ENCODE data around the gene SCN5A. TPM values are rescaled to one million over a fixed set of nuclear protein-coding genes. Genes with fewer than 3 reads are reported as not detected.

Gene SCN5A
- not detected for total RNA-seq
- polyA plus RNA-seq: not detected

DNA sequence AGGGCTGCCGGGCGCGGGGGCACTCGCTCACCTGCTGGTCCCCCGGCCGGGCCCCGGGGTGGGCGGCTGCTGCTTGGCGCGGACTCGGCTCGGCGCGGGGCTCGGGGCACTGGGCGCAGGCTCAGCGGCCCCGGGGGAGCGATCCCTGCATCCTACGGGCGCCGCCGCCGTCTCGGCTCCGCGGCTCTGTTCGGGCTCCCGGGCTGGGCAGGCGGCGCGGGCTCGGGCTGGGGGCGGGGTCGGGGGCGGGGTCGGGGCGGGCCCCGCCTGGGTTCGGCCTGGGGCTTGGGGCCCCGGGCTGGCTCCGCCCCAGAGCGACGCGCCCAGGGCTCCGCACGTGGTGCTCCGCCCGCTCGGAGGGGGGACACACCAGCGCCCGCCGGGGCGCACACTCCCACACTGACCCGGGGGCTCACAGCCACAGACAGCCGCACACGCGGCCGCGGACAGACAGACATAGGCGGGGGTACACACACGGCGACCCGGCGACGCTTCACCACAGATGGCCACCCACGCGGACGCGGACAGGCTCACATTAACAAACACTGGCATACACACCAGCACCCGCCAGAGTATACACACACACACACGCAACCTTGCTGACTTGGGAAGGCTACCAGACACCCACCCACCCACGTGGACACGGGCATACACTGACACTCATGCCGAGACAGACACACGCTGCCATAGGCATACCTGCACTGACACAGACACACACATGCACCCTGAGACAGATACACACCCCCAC, at the start of gene SCN5A:
Gene SCN5A (minus strand): TSS at position 188 of the 748 bp plus-strand sequence. CDS start 16,380 bp downstream, outside the sequence.
- Mint-ChIP-seq H3K4me1 (peaks cover 0 to 5% (median under 1%) of the 10 kb centered on the region in 4 donors), H3K9me3 (peaks cover 0 to 1% (median 0%) of the 10 kb centered on the region in 7 donors), H3K36me3 (no peaks in the 10 kb centered on the region), H3K4me3 (peak within 1 kb of the TSS in 3 of 4 donors; percentile 5 to 80 (median 74)), H3K27me3 (peaks cover 20% of the 10 kb centered on the region), H3K27ac (peak within 1 kb of the TSS in 1 of 3 donors; percentile 62)
- Histone ChIP-seq H3K4me1 (ENCODE audit: control insufficient read depth, insufficient read depth, low read length, poor library complexity, severe bottlenecking) (peaks cover 17% of the 10 kb centered on the region), H3K4me3 (ENCODE audit: low read depth, low read length) (no peak within 1 kb of the TSS), H3K27ac (ENCODE audit: insufficient read depth, low read length, poor library complexity, severe bottlenecking) (no peak within 1 kb of the TSS), H3K9me3 (ENCODE audit: control insufficient read depth in 2 of 2, low read length in 2 of 2) (no peaks in the 10 kb centered on the region), H3K36me3 (ENCODE audit: control insufficient read depth, insufficient read depth, low read length) (no peaks in the 10 kb centered on the region), H3K27me3 (ENCODE audit: control insufficient read depth, insufficient read depth, low read length) (peaks cover 28% of the 10 kb centered on the region)
- DNase-seq: peak; percentile 13 to 34 (median 16)
- peak; percentile 44 to 58 for ATAC-seq (ENCODE audit: low read depth in 2 of 2)

DNA sequence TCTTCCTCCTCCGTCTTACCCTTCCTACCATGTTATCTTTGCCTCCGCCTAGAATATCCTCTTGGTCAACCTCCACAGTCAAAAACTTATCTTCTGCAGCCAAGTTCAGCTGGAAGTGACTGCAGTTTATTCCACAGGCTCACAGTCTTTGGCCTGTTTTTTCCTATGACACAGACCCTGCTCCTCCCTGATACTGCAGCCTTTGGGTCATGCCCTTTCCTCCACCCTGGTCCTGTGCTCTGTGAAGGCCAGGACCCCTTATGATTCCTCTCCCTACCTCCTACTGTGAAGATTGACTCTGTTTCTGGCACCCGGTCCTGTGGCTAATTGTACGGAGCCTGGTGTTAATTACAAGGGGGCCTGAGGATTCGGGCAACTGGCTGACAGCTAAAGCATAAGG, 49.3 kb upstream of the SCN5A start:
- no peak overlapping the region for H3K27ac ChIP-seq (ENCODE audit: insufficient read depth, low read length, poor library complexity, severe bottlenecking)
- Mint-ChIP-seq H3K4me3 (no peak overlapping the region), H3K9me3 (peaks cover 0 to 4% (median 2%) of the 10 kb centered on the region in 7 donors), H3K4me1 (no peaks in the 10 kb centered on the region), H3K27ac (no peak overlapping the region), H3K36me3 (no peaks in the 10 kb centered on the region), H3K27me3 (no peaks in the 10 kb centered on the region)
- H3K36me3 ChIP-seq (ENCODE audit: control insufficient read depth, insufficient read depth, low read length): no peaks in the 10 kb centered on the region
- H3K4me3 ChIP-seq (ENCODE audit: low read depth, low read length): no peak overlapping the region
- DNase-seq (no peak), ATAC-seq (ENCODE audit: low read depth in 2 of 2) (no peak)
- no peaks in the 10 kb centered on the region for H3K4me1 ChIP-seq (ENCODE audit: control insufficient read depth, insufficient read depth, low read length, poor library complexity, severe bottlenecking)
- peaks cover 2% of the 10 kb centered on the region for H3K27me3 ChIP-seq (ENCODE audit: control insufficient read depth, insufficient read depth, low read length)
- H3K9me3 ChIP-seq (ENCODE audit: control insufficient read depth in 2 of 2, low read length in 2 of 2): no peaks in the 10 kb centered on the region

- H3K4me1 Mint-ChIP-seq: no peaks in the 10 kb centered on the region
- Histone ChIP-seq H3K4me3 (ENCODE audit: low read depth, low read length) (no peak overlapping the region), H3K27ac (ENCODE audit: insufficient read depth, low read length, poor library complexity, severe bottlenecking) (no peak overlapping the region), H3K9me3 (ENCODE audit: control insufficient read depth in 2 of 2, low read length in 2 of 2) (no peaks in the 10 kb centered on the region), H3K4me1 (ENCODE audit: control insufficient read depth, insufficient read depth, low read length, poor library complexity, severe bottlenecking) (no peaks in the 10 kb centered on the region), H3K27me3 (ENCODE audit: control insufficient read depth, insufficient read depth, low read length) (peaks cover 2% of the 10 kb centered on the region), H3K36me3 (ENCODE audit: control insufficient read depth, insufficient read depth, low read length) (no peaks in the 10 kb centered on the region)
- H3K27me3 Mint-ChIP-seq: no peaks in the 10 kb centered on the region
- ATAC-seq (ENCODE audit: low read depth in 2 of 2) (no peak), DNase-seq (no peak)
- H3K9me3 Mint-ChIP-seq: peaks cover 0 to 4% (median 2%) of the 10 kb centered on the region in 7 donors
- no peak overlapping the region for H3K27ac Mint-ChIP-seq
- H3K36me3 Mint-ChIP-seq: no peaks in the 10 kb centered on the region
- no peak overlapping the region for H3K4me3 Mint-ChIP-seq
Observed at GRCh38 chr3:38698061-38698460, 48.6 kb upstream of the SCN5A start.

DNA sequence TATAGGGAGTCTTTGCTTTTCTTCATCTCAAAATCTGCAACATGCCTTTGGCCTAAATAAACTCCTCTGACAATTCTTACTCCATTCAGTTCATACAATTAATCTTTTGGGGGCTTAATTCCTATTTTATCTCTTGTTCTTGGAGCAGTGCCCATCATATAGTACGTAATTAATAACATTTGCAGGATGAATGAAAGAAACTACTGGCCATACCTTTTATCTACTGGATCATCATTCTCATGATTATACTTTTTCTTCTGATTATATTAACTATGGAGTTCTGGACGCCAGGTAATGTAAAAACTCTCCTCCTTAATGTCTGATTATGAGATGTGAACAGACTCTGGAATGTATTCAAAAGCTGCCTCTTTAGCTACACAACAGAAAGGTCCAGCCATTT, 46.5 kb upstream of the SCN5A start:
- Mint-ChIP-seq H3K27ac (no peak overlapping the region), H3K27me3 (no peaks in the 10 kb centered on the region), H3K36me3 (no peaks in the 10 kb centered on the region), H3K9me3 (peaks cover 0 to 4% (median 2%) of the 10 kb centered on the region in 7 donors), H3K4me3 (no peak overlapping the region), H3K4me1 (no peaks in the 10 kb centered on the region)
- no peaks in the 10 kb centered on the region for H3K4me1 ChIP-seq (ENCODE audit: control insufficient read depth, insufficient read depth, low read length, poor library complexity, severe bottlenecking)
- no peak overlapping the region for H3K27ac ChIP-seq (ENCODE audit: insufficient read depth, low read length, poor library complexity, severe bottlenecking)
- H3K4me3 ChIP-seq (ENCODE audit: low read depth, low read length): no peak overlapping the region
- no peaks in the 10 kb centered on the region for H3K36me3 ChIP-seq (ENCODE audit: control insufficient read depth, insufficient read depth, low read length)
- H3K27me3 ChIP-seq (ENCODE audit: control insufficient read depth, insufficient read depth, low read length): no peaks in the 10 kb centered on the region
- no peak for DNase-seq
- no peaks in the 10 kb centered on the region for H3K9me3 ChIP-seq (ENCODE audit: control insufficient read depth in 2 of 2, low read length in 2 of 2)
- no peak for ATAC-seq (ENCODE audit: low read depth in 2 of 2)

- H3K27me3 ChIP-seq (ENCODE audit: control insufficient read depth, insufficient read depth, low read length): no peaks in the 10 kb centered on the region
- Mint-ChIP-seq H3K36me3 (no peaks in the 10 kb centered on the region), H3K4me3 (no peak overlapping the region), H3K9me3 (peaks cover 0 to 4% (median 2%) of the 10 kb centered on the region in 7 donors), H3K27ac (no peak overlapping the region), H3K4me1 (no peaks in the 10 kb centered on the region), H3K27me3 (peaks cover 15% of the 10 kb centered on the region)
- H3K36me3 ChIP-seq (ENCODE audit: control insufficient read depth, insufficient read depth, low read length): no peaks in the 10 kb centered on the region
- no peak overlapping the region for H3K27ac ChIP-seq (ENCODE audit: insufficient read depth, low read length, poor library complexity, severe bottlenecking)
- DNase-seq: no peak
- H3K4me3 ChIP-seq (ENCODE audit: low read depth, low read length): no peak overlapping the region
- H3K9me3 ChIP-seq (ENCODE audit: control insufficient read depth in 2 of 2, low read length in 2 of 2): no peaks in the 10 kb centered on the region
- ATAC-seq (ENCODE audit: low read depth in 2 of 2): no peak
- no peaks in the 10 kb centered on the region for H3K4me1 ChIP-seq (ENCODE audit: control insufficient read depth, insufficient read depth, low read length, poor library complexity, severe bottlenecking)
Observed at GRCh38 chr3:38690185-38690584, 40.7 kb upstream of the SCN5A start.

DNA sequence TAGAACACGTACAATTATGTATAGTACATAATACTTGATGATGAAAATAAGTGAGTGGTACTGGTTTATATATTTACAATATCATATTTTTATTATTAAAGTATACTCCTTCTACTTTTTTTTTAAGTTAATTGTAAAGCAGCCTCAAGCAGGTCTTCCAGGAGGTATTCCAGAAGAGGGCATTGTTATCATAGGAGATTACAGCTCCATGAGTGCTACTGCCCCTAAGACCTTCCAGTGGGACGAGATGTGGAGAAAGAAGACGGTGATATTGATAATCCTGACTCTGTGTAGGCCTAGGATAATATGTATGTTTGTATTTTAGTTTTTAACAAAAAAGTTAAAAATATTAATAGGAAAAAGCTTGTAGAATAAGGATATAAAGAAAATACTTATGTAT, 40.3 kb upstream of the SCN5A start:
- Mint-ChIP-seq H3K9me3 (peaks cover 0 to 2% (median 0%) of the 10 kb centered on the region in 7 donors), H3K36me3 (no peaks in the 10 kb centered on the region), H3K27me3 (peaks cover 15% of the 10 kb centered on the region), H3K27ac (no peak overlapping the region), H3K4me1 (no peaks in the 10 kb centered on the region), H3K4me3 (no peak overlapping the region)
- H3K9me3 ChIP-seq (ENCODE audit: control insufficient read depth in 2 of 2, low read length in 2 of 2): no peaks in the 10 kb centered on the region
- no peaks in the 10 kb centered on the region for H3K4me1 ChIP-seq (ENCODE audit: control insufficient read depth, insufficient read depth, low read length, poor library complexity, severe bottlenecking)
- DNase-seq: no peak
- no peak for ATAC-seq (ENCODE audit: low read depth in 2 of 2)
- no peak overlapping the region for H3K4me3 ChIP-seq (ENCODE audit: low read depth, low read length)
- no peaks in the 10 kb centered on the region for H3K36me3 ChIP-seq (ENCODE audit: control insufficient read depth, insufficient read depth, low read length)
- no peaks in the 10 kb centered on the region for H3K27me3 ChIP-seq (ENCODE audit: control insufficient read depth, insufficient read depth, low read length)
- H3K27ac ChIP-seq (ENCODE audit: insufficient read depth, low read length, poor library complexity, severe bottlenecking): no peak overlapping the region

GRCh38 chr3:38689346-38689745, 39.9 kb upstream of the SCN5A start:
- Histone ChIP-seq H3K4me3 (ENCODE audit: low read depth, low read length) (no peak overlapping the region), H3K4me1 (ENCODE audit: control insufficient read depth, insufficient read depth, low read length, poor library complexity, severe bottlenecking) (no peaks in the 10 kb centered on the region), H3K36me3 (ENCODE audit: control insufficient read depth, insufficient read depth, low read length) (no peaks in the 10 kb centered on the region), H3K9me3 (ENCODE audit: control insufficient read depth in 2 of 2, low read length in 2 of 2) (no peaks in the 10 kb centered on the region), H3K27me3 (ENCODE audit: control insufficient read depth, insufficient read depth, low read length) (peaks cover 3% of the 10 kb centered on the region), H3K27ac (ENCODE audit: insufficient read depth, low read length, poor library complexity, severe bottlenecking) (no peak overlapping the region)
- no peak for DNase-seq
- Mint-ChIP-seq H3K27me3 (peaks cover 15% of the 10 kb centered on the region), H3K9me3 (peaks cover 0 to 2% (median 0%) of the 10 kb centered on the region in 7 donors), H3K4me1 (no peaks in the 10 kb centered on the region), H3K27ac (no peak overlapping the region), H3K36me3 (no peaks in the 10 kb centered on the region), H3K4me3 (no peak overlapping the region)
- no peak for ATAC-seq (ENCODE audit: low read depth in 2 of 2)

DNA sequence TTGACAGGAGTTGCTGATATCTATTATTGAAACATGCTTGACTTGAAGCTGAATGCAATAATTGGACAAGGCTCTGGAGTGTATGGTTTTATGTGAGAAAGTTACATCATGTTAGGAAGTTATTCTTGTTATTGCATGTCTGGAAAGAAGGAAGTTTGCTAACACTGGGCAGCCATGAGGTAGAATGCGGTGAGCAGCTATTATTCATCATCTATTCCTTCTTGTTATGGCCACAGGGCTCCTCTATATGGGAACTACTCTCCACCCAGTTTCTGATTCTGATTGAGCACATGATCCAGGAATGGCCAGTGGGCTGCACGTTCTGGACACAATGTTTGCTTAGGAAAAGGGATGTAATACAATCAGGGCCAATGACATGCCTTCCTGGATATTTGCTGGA, 37.8 kb upstream of the SCN5A start:
- H3K9me3 ChIP-seq (ENCODE audit: control insufficient read depth in 2 of 2, low read length in 2 of 2): no peaks in the 10 kb centered on the region
- no peak overlapping the region for H3K27ac ChIP-seq (ENCODE audit: insufficient read depth, low read length, poor library complexity, severe bottlenecking)
- H3K27ac Mint-ChIP-seq: no peak overlapping the region
- H3K4me3 Mint-ChIP-seq: no peak overlapping the region
- H3K4me1 Mint-ChIP-seq: no peaks in the 10 kb centered on the region
- no peaks in the 10 kb centered on the region for H3K36me3 Mint-ChIP-seq
- DNase-seq (no peak), ATAC-seq (ENCODE audit: low read depth in 2 of 2) (no peak)
- peaks cover 4% of the 10 kb centered on the region for H3K27me3 ChIP-seq (ENCODE audit: control insufficient read depth, insufficient read depth, low read length)
- no peaks in the 10 kb centered on the region for H3K4me1 ChIP-seq (ENCODE audit: control insufficient read depth, insufficient read depth, low read length, poor library complexity, severe bottlenecking)
- no peak overlapping the region for H3K4me3 ChIP-seq (ENCODE audit: low read depth, low read length)
- H3K9me3 Mint-ChIP-seq: peaks cover 0 to 2% (median 0%) of the 10 kb centered on the region in 7 donors
- H3K36me3 ChIP-seq (ENCODE audit: control insufficient read depth, insufficient read depth, low read length): no peaks in the 10 kb centered on the region
- H3K27me3 Mint-ChIP-seq: peaks cover 18% of the 10 kb centered on the region
